Measurements from ENCODE around the gene GLB1L2. TPM values are rescaled to one million over a fixed set of nuclear protein-coding genes. Genes with fewer than 3 reads are reported as not detected.

Gene GLB1L2
- total RNA-seq, 1 donor from 2014 or later = 3.4 TPM

DNA sequence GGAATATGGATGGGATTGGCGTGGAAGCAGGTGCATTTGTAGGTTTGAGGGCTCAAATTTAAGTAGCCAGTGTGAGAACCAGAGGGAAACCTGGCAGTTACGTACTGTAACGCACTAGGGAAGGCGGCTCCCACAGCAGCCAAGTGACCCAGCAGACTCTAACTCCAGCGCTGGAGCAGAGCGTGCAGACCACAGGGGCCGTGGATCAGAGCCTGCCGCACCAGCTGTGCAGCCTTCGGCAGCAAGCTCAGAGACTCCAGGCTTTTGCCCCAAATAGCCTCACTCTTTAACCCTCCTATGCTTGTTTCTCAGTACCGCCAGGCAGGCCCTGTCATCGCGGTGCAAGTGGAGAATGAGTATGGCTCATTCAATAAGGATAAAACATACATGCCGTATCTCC, 43.3 kb upstream of the GLB1L2 start:
- Histone ChIP-seq H3K27me3 (ENCODE audit: control insufficient read depth, insufficient read depth, low read length) (no peaks in the 10 kb centered on the region), H3K36me3 (ENCODE audit: control insufficient read depth, insufficient read depth, low read length) (no peaks in the 10 kb centered on the region), H3K4me3 (ENCODE audit: low read depth, low read length) (no peak overlapping the region)
- DNase-seq (ENCODE audit: low read depth) (no peak), FAIRE-seq (no peak)
- TF ChIP-seq, protein P1, sequence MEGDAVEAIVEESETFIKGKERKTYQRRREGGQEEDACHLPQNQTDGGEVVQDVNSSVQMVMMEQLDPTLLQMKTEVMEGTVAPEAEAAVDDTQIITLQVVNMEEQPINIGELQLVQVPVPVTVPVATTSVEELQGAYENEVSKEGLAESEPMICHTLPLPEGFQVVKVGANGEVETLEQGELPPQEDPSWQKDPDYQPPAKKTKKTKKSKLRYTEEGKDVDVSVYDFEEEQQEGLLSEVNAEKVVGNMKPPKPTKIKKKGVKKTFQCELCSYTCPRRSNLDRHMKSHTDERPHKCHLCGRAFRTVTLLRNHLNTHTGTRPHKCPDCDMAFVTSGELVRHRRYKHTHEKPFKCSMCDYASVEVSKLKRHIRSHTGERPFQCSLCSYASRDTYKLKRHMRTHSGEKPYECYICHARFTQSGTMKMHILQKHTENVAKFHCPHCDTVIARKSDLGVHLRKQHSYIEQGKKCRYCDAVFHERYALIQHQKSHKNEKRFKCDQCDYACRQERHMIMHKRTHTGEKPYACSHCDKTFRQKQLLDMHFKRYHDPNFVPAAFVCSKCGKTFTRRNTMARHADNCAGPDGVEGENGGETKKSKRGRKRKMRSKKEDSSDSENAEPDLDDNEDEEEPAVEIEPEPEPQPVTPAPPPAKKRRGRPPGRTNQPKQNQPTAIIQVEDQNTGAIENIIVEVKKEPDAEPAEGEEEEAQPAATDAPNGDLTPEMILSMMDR (IDR thresholded peaks at IDR 0.05; ENCODE audit: insufficient read depth, low read length, severe bottlenecking) = no peak

GRCh38 chr11:134289167-134289566, 42.6 kb upstream of the GLB1L2 start:
- Histone ChIP-seq H3K36me3 (ENCODE audit: control insufficient read depth, insufficient read depth, low read length) (no peaks in the 10 kb centered on the region), H3K27me3 (ENCODE audit: control insufficient read depth, insufficient read depth, low read length) (no peaks in the 10 kb centered on the region), H3K4me3 (ENCODE audit: low read depth, low read length) (no peak overlapping the region)
- DNase-seq (ENCODE audit: low read depth) (no peak), FAIRE-seq (no peak)
- TF ChIP-seq, protein P1 (IDR thresholded peaks at IDR 0.05; ENCODE audit: insufficient read depth, low read length, severe bottlenecking) = no peak

DNA sequence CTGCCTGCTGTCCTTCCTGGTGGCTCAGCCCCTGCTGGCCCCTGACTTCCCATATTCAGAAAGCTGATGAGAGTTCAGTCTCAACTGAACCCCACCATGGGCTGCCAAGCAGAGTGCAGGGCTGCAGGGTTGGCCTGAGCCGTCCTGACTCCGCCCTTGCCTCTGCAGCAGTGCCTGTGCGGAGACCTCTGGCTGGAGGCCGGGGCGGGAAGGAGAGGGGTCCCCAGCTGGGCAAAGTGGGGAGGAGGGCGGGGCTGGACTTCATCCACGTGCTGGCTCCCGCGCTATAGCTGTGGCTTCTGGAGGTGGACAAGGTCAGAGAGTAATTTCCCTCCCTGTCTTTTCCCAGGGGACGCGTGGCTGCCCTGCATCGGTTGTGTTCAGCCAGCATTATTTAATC, 42.0 kb upstream of the GLB1L2 start:
- Histone ChIP-seq H3K4me3 (ENCODE audit: low read depth, low read length) (no peak overlapping the region), H3K36me3 (ENCODE audit: control insufficient read depth, insufficient read depth, low read length) (no peaks in the 10 kb centered on the region), H3K27me3 (ENCODE audit: control insufficient read depth, insufficient read depth, low read length) (no peaks in the 10 kb centered on the region)
- FAIRE-seq (no peak), DNase-seq (ENCODE audit: low read depth) (no peak)
- TF ChIP-seq, protein P1 (IDR thresholded peaks at IDR 0.05; ENCODE audit: insufficient read depth, low read length, severe bottlenecking) = no peak

DNA sequence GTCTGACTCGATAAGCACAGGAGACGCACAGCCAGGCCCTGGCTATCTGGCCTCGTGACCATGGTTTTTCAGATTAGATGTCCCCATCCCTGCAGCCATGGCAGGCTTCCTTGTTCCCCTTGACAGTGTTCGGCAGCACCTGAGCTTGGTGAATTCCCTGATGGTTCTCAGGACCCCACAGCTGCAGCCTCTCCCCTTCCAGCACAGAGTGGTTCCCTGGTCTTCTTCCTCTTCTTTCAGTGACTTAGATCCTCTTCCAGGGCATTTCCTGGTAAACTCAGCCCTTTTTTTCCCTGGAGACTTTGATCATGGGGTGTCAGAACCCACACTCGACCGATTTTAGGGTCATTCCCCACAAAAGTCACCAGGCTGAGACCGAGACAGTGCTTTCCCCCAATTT, 41.1 kb upstream of the GLB1L2 start:
- no peak overlapping the region for H3K4me3 ChIP-seq (ENCODE audit: low read depth, low read length)
- TF ChIP-seq, protein P1 (IDR thresholded peaks at IDR 0.05; ENCODE audit: insufficient read depth, low read length, severe bottlenecking) = no peak
- FAIRE-seq = no peak
- DNase-seq (ENCODE audit: low read depth) = no peak
- no peaks in the 10 kb centered on the region for H3K36me3 ChIP-seq (ENCODE audit: control insufficient read depth, insufficient read depth, low read length)
- no peaks in the 10 kb centered on the region for H3K27me3 ChIP-seq (ENCODE audit: control insufficient read depth, insufficient read depth, low read length)

DNA sequence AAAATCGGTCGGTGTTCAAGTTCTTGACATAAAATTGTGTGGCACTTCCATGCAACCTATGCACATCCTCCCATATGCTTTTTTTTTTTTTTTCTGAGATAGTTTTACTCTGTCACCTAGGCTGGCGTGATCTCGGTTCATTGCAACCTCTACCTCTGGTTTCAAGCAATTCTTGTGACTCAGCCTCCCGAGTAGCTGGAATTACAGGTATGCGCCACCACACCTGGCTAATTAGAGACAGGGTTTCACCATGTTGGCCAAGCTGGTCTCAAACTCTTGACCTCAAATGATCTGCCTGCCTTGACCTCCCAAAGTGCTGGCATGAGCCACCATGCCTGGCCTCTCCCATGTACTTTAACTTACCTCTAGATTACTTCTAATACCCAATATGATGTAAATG, 40.6 kb upstream of the GLB1L2 start:
- TF ChIP-seq, protein P1 (IDR thresholded peaks at IDR 0.05; ENCODE audit: insufficient read depth, low read length, severe bottlenecking) = no peak
- Histone ChIP-seq H3K27me3 (ENCODE audit: control insufficient read depth, insufficient read depth, low read length) (no peaks in the 10 kb centered on the region), H3K36me3 (ENCODE audit: control insufficient read depth, insufficient read depth, low read length) (no peaks in the 10 kb centered on the region), H3K4me3 (ENCODE audit: low read depth, low read length) (no peak overlapping the region)
- FAIRE-seq (no peak), DNase-seq (ENCODE audit: low read depth) (no peak)

DNA sequence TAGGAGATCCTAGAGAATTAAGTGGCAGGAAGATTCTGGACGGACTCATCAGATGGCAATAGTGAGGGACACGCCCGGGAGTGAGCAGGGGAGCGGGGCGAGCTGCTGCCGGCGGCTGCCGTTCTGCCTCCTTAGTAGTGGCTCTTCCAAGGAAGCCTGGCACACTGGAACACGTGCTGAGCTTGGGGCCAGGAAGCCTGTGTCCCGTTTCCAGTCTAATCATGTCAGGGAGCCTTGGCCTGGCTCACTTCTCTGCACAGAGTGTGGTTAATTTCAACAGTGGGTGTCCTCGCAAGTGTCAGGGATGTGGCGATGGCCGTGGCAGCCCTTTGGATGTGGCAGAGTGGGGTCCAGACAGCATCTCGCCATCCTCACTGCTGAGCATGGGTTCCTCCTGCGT, 39.1 kb upstream of the GLB1L2 start:
- FAIRE-seq (no peak), DNase-seq (ENCODE audit: low read depth) (no peak)
- Histone ChIP-seq H3K4me3 (ENCODE audit: low read depth, low read length) (no peak overlapping the region), H3K27me3 (ENCODE audit: control insufficient read depth, insufficient read depth, low read length) (no peaks in the 10 kb centered on the region), H3K36me3 (ENCODE audit: control insufficient read depth, insufficient read depth, low read length) (no peaks in the 10 kb centered on the region)
- TF ChIP-seq, protein P1 (IDR thresholded peaks at IDR 0.05; ENCODE audit: insufficient read depth, low read length, severe bottlenecking) = no peak

All from bronchial epithelial cell (primary cell).